Measurements from ENCODE around the gene BHLHE40.

Gene BHLHE40

DNA sequence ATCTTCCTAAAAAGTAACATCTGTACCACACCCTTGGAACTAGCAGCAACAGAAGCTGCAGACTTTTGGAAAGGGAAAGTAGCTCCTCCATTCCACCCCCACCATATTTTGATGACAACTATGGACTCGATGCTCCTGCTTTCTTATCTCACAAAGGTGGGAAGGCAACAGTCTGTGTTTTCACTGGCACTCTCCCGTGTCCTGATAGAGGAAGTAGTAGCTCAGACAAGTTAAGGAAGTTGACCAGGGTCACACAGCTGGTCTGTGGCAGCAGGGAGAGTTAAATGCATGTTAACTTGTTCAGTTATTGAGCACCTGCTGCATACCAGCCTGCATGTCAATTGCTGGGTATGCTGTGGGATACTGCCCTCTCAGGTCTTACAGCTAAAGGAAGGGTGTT lies 33.1 kb downstream of the BHLHE40 start:
- DNase-seq (ENCODE audit: low read depth), result no peak
- TF ChIP-seq, protein P1, sequence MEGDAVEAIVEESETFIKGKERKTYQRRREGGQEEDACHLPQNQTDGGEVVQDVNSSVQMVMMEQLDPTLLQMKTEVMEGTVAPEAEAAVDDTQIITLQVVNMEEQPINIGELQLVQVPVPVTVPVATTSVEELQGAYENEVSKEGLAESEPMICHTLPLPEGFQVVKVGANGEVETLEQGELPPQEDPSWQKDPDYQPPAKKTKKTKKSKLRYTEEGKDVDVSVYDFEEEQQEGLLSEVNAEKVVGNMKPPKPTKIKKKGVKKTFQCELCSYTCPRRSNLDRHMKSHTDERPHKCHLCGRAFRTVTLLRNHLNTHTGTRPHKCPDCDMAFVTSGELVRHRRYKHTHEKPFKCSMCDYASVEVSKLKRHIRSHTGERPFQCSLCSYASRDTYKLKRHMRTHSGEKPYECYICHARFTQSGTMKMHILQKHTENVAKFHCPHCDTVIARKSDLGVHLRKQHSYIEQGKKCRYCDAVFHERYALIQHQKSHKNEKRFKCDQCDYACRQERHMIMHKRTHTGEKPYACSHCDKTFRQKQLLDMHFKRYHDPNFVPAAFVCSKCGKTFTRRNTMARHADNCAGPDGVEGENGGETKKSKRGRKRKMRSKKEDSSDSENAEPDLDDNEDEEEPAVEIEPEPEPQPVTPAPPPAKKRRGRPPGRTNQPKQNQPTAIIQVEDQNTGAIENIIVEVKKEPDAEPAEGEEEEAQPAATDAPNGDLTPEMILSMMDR (conservative IDR thresholded peaks at IDR 0.05; ENCODE audit: control insufficient read depth, insufficient read depth, low read depth, low read length), result no peak

DNA sequence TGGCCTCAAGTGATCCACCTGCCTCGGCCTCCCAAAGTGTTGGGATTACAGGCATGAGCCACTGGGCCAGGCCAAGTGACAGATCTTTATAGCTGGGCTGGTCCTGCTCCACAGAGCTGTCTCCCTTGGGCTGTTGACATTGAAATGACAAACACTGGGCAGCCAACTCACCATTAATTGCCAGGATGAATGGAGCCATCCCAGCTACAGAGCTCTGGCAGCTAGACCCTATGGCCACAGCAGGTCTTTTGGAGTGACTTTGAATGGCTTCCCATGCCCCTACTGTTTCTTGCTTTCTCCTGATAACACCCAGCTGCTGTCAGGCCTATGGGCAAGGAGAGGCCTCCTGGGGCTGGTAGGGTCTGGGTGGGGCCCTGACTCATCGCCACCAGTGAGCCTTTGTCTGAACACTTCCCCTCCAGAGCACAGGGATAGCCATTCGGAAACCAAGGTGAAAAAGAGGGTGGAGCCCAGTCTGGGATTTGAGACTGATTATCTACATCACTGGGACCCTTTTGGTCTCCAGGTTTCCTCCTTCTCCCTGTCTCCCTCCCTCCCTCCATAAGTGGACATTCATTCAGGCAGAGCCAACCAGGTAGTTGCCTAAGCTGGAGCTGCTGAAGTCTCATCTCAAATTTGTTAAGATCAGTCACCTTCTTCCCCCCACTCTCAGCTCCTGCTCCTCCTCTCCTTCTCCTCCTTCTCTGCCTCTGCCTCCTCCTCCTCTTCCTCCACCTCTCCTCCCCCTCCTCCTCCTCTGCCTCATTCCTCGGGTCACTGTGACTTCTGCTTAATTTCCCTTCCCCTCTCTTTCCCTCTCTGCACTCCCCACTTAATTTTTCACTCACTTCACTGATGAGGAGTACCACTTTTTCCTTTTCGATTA lies 34.0 kb downstream of the BHLHE40 start:
- H3K4me3 ChIP-seq (ENCODE audit: control insufficient read depth, low read depth, low read length), result no peak overlapping the region
- TF ChIP-seq, protein P1 (conservative IDR thresholded peaks at IDR 0.05; ENCODE audit: control insufficient read depth, insufficient read depth, low read depth, low read length), result no peak
- peak; percentile 38 for DNase-seq (ENCODE audit: low read depth)

More for the DNA sequence above, 33.1 kb downstream of the BHLHE40 start:
- H3K4me3 ChIP-seq (ENCODE audit: control insufficient read depth, low read depth, low read length), result no peak overlapping the region

GRCh38 chr3:5014391-5014790 lies 35.2 kb downstream of the BHLHE40 start:
- TF ChIP-seq, protein P1 (conservative IDR thresholded peaks at IDR 0.05; ENCODE audit: control insufficient read depth, insufficient read depth, low read depth, low read length), result no peak
- no peak for DNase-seq (ENCODE audit: low read depth)
- H3K4me3 ChIP-seq (ENCODE audit: control insufficient read depth, low read depth, low read length), result no peak overlapping the region

GRCh38 chr3:5015056-5015455 lies 35.8 kb downstream of the BHLHE40 start:
- no peak overlapping the region for H3K4me3 ChIP-seq (ENCODE audit: control insufficient read depth, low read depth, low read length)
- no peak for DNase-seq (ENCODE audit: low read depth)
- TF ChIP-seq, protein P1 (conservative IDR thresholded peaks at IDR 0.05; ENCODE audit: control insufficient read depth, insufficient read depth, low read depth, low read length), result no peak

- TF ChIP-seq, protein P1 (conservative IDR thresholded peaks at IDR 0.05; ENCODE audit: control insufficient read depth, insufficient read depth, low read depth, low read length), result no peak
- no peak overlapping the region for H3K4me3 ChIP-seq (ENCODE audit: control insufficient read depth, low read depth, low read length)
- DNase-seq (ENCODE audit: low read depth), result peak; percentile 65
Measured at GRCh38 chr3:5016211-5017161, 37.2 kb downstream of the BHLHE40 start.

- peak; percentile 72 for DNase-seq (ENCODE audit: low read depth)
- no peak overlapping the region for H3K4me3 ChIP-seq (ENCODE audit: control insufficient read depth, low read depth, low read length)
- TF ChIP-seq, protein P1 (conservative IDR thresholded peaks at IDR 0.05; ENCODE audit: control insufficient read depth, insufficient read depth, low read depth, low read length), result no peak
Measured at GRCh38 chr3:5017925-5018531, 38.8 kb downstream of the BHLHE40 start.
